HepG2 (cell line): ENCODE results near the gene PCYT2. TPM values are rescaled to one million over a fixed set of nuclear protein-coding genes. Genes with fewer than 3 reads are reported as not detected.

ENCODE experiments used
- AKAP8 ChIP-seq: sonication (generic); formaldehyde crosslinking; IDR thresholded peaks from 2 replicates; pipeline ENCODE4 v1.5.1; 2020; ENCODE audit warnings: mild to moderate bottlenecking, missing genetic modification reagents
- BRD4 ChIP-seq: sonication (generic); formaldehyde crosslinking; IDR thresholded peaks from 2 replicates; pipeline ENCODE4 v1.4.0; 2020; ENCODE audit warnings: missing genetic modification reagents
- KMT2B ChIP-seq: IDR thresholded peaks from 2 replicates; pipeline ENCODE4 v1.6.1; 2016; ENCODE audit warnings: missing genetic modification reagents, missing compliant biosample characterization
- ONECUT2 ChIP-seq: sonication (generic); formaldehyde crosslinking; IDR thresholded peaks from 2 replicates; pipeline ENCODE4 v1.4.0; 2020; ENCODE audit warnings: missing genetic modification reagents
- SAFB2 ChIP-seq: sonication (generic); formaldehyde crosslinking; IDR thresholded peaks from 2 replicates; pipeline ENCODE4 v1.5.1; 2020; ENCODE audit warnings: missing genetic modification reagents, low read depth, mild to moderate bottlenecking, borderline replicate concordance
- TAF1 ChIP-seq: sonication (generic); formaldehyde crosslinking; IDR thresholded peaks from 2 replicates; pipeline ENCODE4 v1.4.0; 2020; ENCODE audit warnings: missing genetic modification reagents
- YEATS2 ChIP-seq: sonication (generic); formaldehyde crosslinking; IDR thresholded peaks from 2 replicates; pipeline ENCODE4 v1.4.0; 2020; ENCODE audit warnings: missing genetic modification reagents, borderline replicate concordance
- ZFP37 ChIP-seq: sonication (generic); formaldehyde crosslinking; IDR thresholded peaks from 2 replicates; pipeline ENCODE4 v1.4.0; 2020; ENCODE audit warnings: missing genetic modification reagents, borderline replicate concordance
- ZFY ChIP-seq: sonication (generic); formaldehyde crosslinking; IDR thresholded peaks from 2 replicates; pipeline ENCODE4 v1.4.0; 2020; ENCODE audit warnings: missing genetic modification reagents
- ZNF264 ChIP-seq: sonication (generic); formaldehyde crosslinking; IDR thresholded peaks from 2 replicates; pipeline ENCODE4 v1.4.0; 2020; ENCODE audit warnings: missing genetic modification reagents
- ZNF280B ChIP-seq: sonication (generic); formaldehyde crosslinking; IDR thresholded peaks from 2 replicates; pipeline ENCODE4 v1.5.0; 2020; ENCODE audit warnings: missing genetic modification reagents, mild to moderate bottlenecking, borderline replicate concordance
- ZNF407 ChIP-seq: sonication (generic); formaldehyde crosslinking; IDR thresholded peaks from one replicate; pipeline ENCODE4 v1.5.1; 2020; ENCODE audit warnings: mild to moderate bottlenecking, missing genetic modification reagents; ENCODE audit errors: not compliant biosample characterization
- ZNF549 ChIP-seq: sonication (generic); formaldehyde crosslinking; IDR thresholded peaks from 2 replicates; pipeline ENCODE4 v1.5.0; 2020; ENCODE audit warnings: missing genetic modification reagents
- ZNF558 ChIP-seq: sonication (generic); formaldehyde crosslinking; IDR thresholded peaks from 2 replicates; pipeline ENCODE4 v1.9.0; 2022; ENCODE audit warnings: mild to moderate bottlenecking, missing genetic modification reagents, borderline replicate concordance
- ZNF577 ChIP-seq: sonication (generic); formaldehyde crosslinking; IDR thresholded peaks from 2 replicates; pipeline ENCODE4 v1.4.0; 2020; ENCODE audit warnings: mild to moderate bottlenecking, low read depth, missing genetic modification reagents, borderline replicate concordance
- ZNF674 ChIP-seq: sonication (generic); formaldehyde crosslinking; IDR thresholded peaks from 2 replicates; pipeline ENCODE4 v1.5.0; 2020; ENCODE audit warnings: low read depth, mild to moderate bottlenecking, missing genetic modification reagents
- ZNF740 ChIP-seq: sonication (generic); formaldehyde crosslinking; IDR thresholded peaks from 2 replicates; pipeline ENCODE4 v1.4.0; 2020; ENCODE audit warnings: missing genetic modification reagents
- ZNF746 ChIP-seq: sonication (generic); formaldehyde crosslinking; IDR thresholded peaks from 2 replicates; pipeline ENCODE4 v1.8.0; 2022; ENCODE audit warnings: mild to moderate bottlenecking, missing genetic modification reagents
- ZNF772 ChIP-seq: sonication (generic); formaldehyde crosslinking; IDR thresholded peaks from 2 replicates; pipeline ENCODE4 v1.5.0; 2020; ENCODE audit warnings: mild to moderate bottlenecking, missing genetic modification reagents
- ZSCAN20 ChIP-seq: sonication (generic); formaldehyde crosslinking; IDR thresholded peaks from 2 replicates; pipeline ENCODE4 v1.4.0; 2020; ENCODE audit warnings: missing genetic modification reagents, mild to moderate bottlenecking, borderline replicate concordance
- polyA plus RNA-seq, 8 experiments: library from polyadenylated mRNA; depleted of rRNA in 3 of 8; stranded (reverse) in 7 of 8; unstranded in 1 of 8; fragments of >200 nt; fragmentation: Illumina TruSeq in 4 of 8; extraction: Trizol in 4 of 8; gene quantifications; 2 replicates each; pipeline versions ENCODE4 v1.2.1 to v1.2.3, GENCODE V29; 2011 to 2016; ENCODE audit warnings: low read depth in 4 of 8, missing spikeins in 1 of 8, mixed read lengths in 1 of 8; ENCODE audit not compliant: insufficient read depth in 1 of 8
- total RNA-seq, 5 experiments: library from RNA; depleted of rRNA; stranded (reverse); fragments of >200 nt; fragmentation: Illumina TruSeq; extraction: Trizol; gene quantifications; 2 replicates each; pipeline ENCODE4 v1.2.3, GENCODE V29; 2016; ENCODE audit warnings: low read depth in 1 of 5

The PCYT2 gene
- total and polyA plus RNA-seq, 2 of the 13 experiments (the other 11 are each of a cell fraction or from before 2014, with no cell fraction given) = 147 to 297 TPM

- TF ChIP-seq ZNF407 (CRISPR knock-in tag) (no peak), ZNF772 (CRISPR knock-in tag) (no peak), ZNF264 (CRISPR knock-in tag) (no peak), ZFY (CRISPR knock-in tag) (no peak), AKAP8 (CRISPR knock-in tag) (peak; percentile 70; the same call in 1 of the 2 replicates), ZSCAN20 (CRISPR knock-in tag) (no peak), ZNF674 (CRISPR knock-in tag) (no peak), ZNF577 (CRISPR knock-in tag) (no peak), ZNF280B (CRISPR knock-in tag) (no peak), ZFP37 (CRISPR knock-in tag) (no peak), ZNF558 (no peak), BRD4 (CRISPR knock-in tag) (peak; percentile 67; the same call in 1 of the 2 replicates), SAFB2 (CRISPR knock-in tag) (0 out of 2 replicates have a peak, but pooled peaks have one; percentile 47), TAF1 (peak; percentile 28; the same call in 1 of the 2 replicates), ZNF740 (CRISPR knock-in tag) (no peak), ZNF746 (no peak), KMT2B (no peak), YEATS2 (no peak), ONECUT2 (CRISPR knock-in tag) (no peak), ZNF549 (no peak)
Measured at GRCh38 chr17:81934850-81935708, 23.9 kb upstream of the PCYT2 start (continued).
